Measurements from ENCODE around the gene KPNA6.

- no peak for TF ChIP-seq SIN3A (IDR thresholded peaks at IDR 0.05; ENCODE audit: borderline replicate concordance, insufficient read depth, low read length)
- TF ChIP-seq POLR2AphosphoS5 (IDR thresholded peaks at IDR 0.05; ENCODE audit: low read depth, low read length), result no peak
- no peak for TF ChIP-seq TAF1 (IDR thresholded peaks at IDR 0.05; ENCODE audit: borderline replicate concordance, insufficient read depth, low read length)
Measured at GRCh38 chr1:32091176-32091575, 16.7 kb upstream of the KPNA6 start.

Data from PFSK-1 (cell line).